ENCODE measurements around the gene RAPGEF2. TPM values are rescaled to one million over a fixed set of nuclear protein-coding genes. Genes with fewer than 3 reads are reported as not detected.

RAPGEF2 gene
- total and polyA plus RNA-seq, 2 of the 8 experiments (the other 6 are each of a cell fraction or from before 2014, with no cell fraction given), result 24.4 to 48.6 TPM

DNA sequence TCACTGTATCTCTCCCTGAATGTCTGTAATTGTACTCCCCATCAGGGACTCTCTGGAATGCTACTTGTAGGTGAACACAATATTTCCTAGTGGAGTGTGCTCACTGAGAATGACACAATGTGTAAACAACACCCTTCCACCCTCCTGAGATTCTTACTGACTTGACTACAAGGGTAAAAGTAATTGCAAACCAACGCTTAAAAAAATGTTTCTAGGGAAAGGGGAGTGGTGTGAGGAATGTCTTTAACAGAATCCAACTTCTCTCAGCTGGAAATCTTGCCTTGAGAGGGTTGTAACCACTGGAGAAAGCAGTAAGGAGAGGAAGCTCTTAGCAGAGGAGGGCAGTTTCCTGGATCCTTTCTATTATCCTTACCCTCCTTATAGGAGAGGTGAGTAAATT, 5.1 kb upstream of the RAPGEF2 start (continued):
- TF ChIP-seq KDM1A (IDR thresholded peaks at IDR 0.05; ENCODE audit: borderline replicate concordance, low read length), result no peak

All from H1 (cell line).